GM21723 (cell line): ENCODE results near the gene XYLT1.
"Not testable (repeated sequence)": the region's sequence is repeated elsewhere in the genome, so short reads cannot be mapped to it uniquely, and the experiment has no call there.

ENCODE experiments used
- ATAC-seq: cut with Tn5 transposase; IDR thresholded peaks from one replicate; pipeline ENCODE4 v1.9.1; 2021; ENCODE audit warnings: mild to moderate bottlenecking, moderate library complexity; ENCODE audit not compliant: unreplicated experiment

The XYLT1 gene

GRCh38 chr16:17433577-17434451, 36.9 kb downstream of the XYLT1 start:
- ATAC-seq: no peak

DNA sequence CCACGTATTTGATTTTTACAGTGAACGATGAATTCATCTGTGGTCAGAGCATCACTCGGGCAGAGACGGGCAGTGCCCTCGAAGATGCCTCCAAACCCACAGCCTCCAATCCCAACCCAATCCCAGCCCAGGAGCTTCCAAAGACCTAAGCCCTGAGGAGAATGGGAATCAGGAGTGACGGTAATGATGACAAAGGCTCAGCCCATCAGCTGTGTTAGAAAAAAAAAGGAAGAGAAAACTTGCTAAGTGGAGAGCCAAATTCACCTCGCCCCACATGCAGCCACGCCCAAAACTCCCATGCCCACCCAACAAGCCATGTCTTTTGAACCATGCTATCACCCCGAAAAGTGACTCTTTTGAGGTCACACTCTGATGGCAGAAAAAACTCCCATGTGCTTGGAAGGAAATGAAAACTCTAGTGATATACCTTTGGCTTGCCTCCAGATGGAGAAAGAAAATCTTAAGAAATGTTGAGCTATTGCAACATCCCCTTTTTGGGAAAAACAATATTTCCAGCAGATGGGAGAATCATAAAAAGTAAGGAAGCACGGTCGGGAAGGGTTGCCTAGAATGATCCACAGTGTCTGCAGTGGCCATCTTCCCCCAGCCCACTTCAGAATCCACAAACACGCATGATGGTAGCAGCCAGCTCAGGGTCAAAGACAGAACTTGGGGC, 37.7 kb downstream of the XYLT1 start:
- ATAC-seq: no peak

GRCh38 chr16:17431968-17432625, 38.7 kb downstream of the XYLT1 start:
- no peak for ATAC-seq

GRCh38 chr16:17431012-17431411, 39.7 kb downstream of the XYLT1 start:
- no peak for ATAC-seq

- ATAC-seq: no peak
Observed at GRCh38 chr16:17426451-17426850, 44.3 kb downstream of the XYLT1 start.

DNA sequence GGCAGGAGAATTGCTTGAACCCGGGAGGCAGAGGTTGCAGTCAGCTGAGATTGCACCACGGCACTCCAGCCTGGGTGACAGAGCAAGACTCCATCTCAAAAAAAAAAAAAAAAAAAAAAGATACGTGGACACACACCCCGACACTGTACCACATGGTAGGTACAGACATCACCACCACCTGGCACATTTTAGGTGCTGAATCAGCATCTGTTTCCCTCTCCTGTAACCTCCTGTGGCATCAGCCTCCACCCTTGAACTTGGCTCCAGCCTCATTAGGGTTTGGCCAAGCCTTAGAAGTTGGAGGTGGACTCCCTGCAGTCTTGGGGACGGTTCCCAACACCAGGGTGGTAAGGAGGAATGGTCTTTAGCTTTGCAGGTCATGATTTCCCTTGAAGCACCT, 46.0 kb downstream of the XYLT1 start:
- ATAC-seq: no peak

DNA sequence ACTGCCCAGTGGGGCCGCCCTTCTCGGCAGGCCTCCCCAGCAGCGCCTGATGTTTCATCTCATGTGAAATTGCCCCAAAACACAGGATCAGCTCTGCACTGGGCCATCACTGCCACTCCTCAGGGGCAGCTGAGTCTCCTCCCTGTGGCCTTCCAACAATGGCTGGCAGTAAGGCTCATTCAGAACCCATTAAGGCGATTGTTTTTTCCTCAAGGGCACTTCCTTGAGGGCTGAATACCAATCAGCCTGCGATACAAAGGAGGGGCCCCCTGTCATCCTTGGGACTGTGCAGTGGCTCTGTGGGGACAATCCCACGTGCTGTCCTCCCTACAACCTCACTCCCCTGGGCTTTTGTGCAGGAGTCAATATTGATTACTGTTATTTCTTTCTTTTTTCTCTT, 47.5 kb downstream of the XYLT1 start:
- ATAC-seq: no peak

DNA sequence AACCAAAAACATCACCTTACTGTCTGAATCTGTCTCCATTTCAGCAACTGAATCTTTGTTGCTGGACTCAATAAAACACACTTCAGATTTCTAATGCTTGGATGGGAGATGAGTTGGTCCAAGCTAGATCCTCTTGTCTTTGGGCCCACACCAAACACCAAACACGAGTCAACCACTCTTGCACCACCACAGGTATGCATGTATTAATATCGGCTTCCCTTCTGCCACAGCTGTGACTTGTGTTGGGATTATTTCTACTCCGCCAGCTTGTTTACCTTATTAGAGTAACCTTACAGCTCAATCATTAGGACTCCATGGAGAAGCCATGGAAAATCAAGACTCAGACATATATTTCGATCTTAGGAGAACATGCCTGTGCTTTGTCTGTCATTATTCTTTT, 49.9 kb downstream of the XYLT1 start:
- ATAC-seq: no peak

- no peak for ATAC-seq
Observed at GRCh38 chr16:17419266-17419665, 51.5 kb downstream of the XYLT1 start.

DNA sequence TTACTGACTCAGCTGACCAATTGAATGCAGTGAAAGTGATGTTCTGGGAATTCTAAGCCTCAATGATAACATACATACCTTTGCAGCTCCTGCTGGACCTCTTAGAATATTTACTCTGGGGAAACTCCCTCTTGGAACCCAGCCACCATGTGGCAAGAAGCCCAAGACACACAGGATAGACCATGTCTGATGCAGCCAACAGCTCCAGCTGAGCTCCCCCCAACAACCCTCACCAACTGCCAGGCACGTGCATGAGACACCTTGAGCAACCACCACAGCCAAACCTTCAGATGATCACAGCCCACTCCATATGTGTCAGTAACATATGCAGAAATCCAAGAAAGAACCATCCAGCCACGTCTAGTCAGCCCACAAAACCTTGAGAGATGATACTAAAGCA, 53.0 kb downstream of the XYLT1 start:
- no peak for ATAC-seq

- peak; percentile 95 for ATAC-seq
Observed at GRCh38 chr16:17416461-17417311, 54.1 kb downstream of the XYLT1 start.

DNA sequence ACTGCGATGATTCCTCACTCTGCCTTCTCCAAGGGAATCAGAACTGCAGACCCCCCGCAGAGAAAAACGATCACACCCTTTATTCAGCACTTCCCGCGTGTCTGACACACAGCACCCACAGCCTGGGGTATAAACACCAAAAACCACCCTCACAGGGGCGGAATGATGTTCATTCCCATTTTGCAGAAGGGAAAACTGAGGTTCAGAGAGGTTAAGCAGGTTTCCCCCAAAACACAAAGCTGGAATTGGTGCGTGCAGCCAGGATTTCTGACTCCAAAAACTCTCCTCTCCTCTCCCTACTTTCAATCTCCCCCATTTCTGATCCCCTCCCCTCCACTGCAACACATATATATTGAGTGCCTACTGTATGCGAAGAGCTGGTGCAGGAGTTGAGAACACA, 55.8 kb downstream of the XYLT1 start:
- ATAC-seq: no peak

GRCh38 chr16:17414421-17414820, 56.3 kb downstream of the XYLT1 start:
- ATAC-seq: no peak

DNA sequence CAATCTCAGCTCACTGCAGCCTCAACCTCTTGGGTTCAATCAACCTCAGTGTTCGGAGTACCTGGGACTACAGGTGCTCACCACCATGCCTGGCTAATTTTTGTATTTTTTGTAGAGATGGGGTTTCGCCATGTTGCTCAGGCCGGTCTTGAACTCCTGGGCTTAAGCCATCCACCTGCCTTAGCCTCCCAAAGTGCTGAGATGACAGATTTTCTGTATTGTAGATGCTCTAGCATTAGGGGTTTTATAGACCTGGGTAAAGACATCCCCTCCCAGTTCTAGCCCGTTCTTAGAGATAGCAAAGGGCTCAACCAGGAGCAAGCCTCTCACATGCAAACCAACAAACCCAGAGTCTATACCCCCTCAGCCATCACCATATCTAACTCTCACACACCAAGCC, 57.3 kb downstream of the XYLT1 start:
- no peak for ATAC-seq

DNA sequence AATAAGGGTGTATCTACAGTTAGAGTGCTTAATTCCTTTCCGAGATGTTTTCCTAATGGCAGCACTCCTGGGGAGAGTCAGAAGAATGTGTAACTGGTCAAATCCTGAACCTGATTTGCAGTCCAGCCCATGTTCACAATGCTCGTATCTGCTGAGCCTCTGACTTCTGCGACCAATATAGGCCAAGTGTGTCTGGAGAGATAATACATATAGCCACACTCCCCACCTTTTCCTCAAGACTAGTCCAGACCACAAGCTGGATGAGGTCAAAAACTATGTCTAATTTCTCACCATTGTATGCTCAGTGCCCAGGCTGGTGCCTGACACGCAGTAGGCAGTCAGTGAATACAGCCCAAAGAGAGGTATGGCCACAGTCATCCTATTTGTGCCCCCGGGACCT, 58.0 kb downstream of the XYLT1 start:
- ATAC-seq: no peak

- no peak for ATAC-seq
Observed at GRCh38 chr16:17412221-17412620, 58.5 kb downstream of the XYLT1 start.

DNA sequence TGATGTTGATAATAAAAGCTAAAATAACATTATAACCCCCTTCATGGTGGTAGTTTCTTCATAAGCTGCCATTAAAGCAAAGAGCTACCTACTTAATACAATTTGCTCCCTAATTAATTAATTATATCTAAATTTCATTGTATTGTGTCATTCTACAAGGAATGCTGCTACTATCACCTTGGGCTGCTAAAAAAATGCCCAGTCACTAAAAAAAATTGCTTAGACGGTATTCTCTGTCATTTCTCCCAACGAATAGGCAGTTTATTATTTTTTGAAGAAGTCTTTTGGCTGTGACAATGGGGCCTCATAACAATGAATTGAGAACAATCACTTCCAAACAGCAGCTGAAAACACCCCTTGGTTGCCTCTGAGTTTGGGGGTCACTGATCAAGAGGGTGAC, 59.5 kb downstream of the XYLT1 start:
- no peak for ATAC-seq

GRCh38 chr16:17410316-17410715, 60.4 kb downstream of the XYLT1 start:
- not testable (repeated sequence) for ATAC-seq

DNA sequence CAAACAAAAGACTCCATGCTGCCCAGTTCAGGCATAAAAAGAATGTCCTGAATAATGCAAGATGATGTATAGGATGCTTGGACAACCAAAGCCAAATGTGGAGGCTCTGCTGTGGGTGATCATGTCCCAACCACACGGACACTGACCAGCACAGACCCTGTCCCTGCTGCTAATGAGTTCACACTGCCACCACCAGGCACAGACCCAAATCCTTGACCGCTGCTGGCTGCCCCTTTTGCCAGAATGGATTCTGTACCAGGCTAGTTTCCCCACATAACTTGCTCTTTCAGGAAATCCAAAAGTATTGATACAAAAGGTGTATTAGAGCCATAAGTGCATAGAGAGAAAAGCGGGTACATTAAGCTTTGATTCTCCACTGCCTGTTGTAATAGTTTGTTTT, 60.9 kb downstream of the XYLT1 start:
- no peak for ATAC-seq

GRCh38 chr16:17408955-17409441, 61.8 kb downstream of the XYLT1 start:
- peak; percentile 79 for ATAC-seq

DNA sequence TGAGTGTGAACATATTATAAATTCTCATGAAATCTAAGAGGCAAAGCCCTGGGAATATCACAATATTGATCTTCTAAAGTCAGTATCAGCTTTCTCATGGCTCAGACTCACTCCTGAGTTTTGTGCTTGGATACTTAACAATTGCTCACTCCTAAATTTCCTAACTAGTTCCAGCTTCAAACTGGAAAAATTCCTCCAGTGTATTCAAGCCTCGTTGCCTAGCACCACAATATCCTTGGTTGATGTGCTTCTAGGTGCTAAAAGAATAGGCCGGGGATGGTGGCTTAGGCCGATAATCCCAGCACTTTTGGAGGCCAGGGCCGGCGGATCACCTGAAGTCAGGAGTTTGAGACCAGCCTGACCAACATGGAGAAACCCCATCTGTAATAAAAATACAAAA, 62.5 kb downstream of the XYLT1 start:
- ATAC-seq: no peak
